K562 (cell line): Measurements from ENCODE around the gene EPHA4.
"Not testable (repeated sequence)": the region's sequence is repeated elsewhere in the genome, so short reads cannot be mapped to it uniquely, and the experiment has no call there.

ENCODE experiments used
- BCLAF1 ChIP-seq, 2 experiments: fragments of 450-650 bp in 1 of 2; IDR thresholded peaks; 2 replicates each; pipeline ENCODE4 v1.6.1; 2011 to 2017; ENCODE audit warnings: low read depth in 2 of 2, antibody characterized with exemption in 1 of 2, borderline replicate concordance in 1 of 2, low read length in 1 of 2, mild to moderate bottlenecking in 1 of 2, mixed read lengths in 1 of 2; ENCODE audit not compliant: control insufficient read depth in 1 of 2
- E2F1 ChIP-seq: sonication (generic); formaldehyde crosslinking; IDR thresholded peaks from 2 replicates; pipeline ENCODE4 v1.8.1; 2023; ENCODE audit warnings: mild to moderate bottlenecking, missing genetic modification reagents, moderate library complexity
- POLR2AphosphoS5 ChIP-seq: IDR thresholded peaks from 2 replicates; pipeline ENCODE4 v1.6.1; 2011; ENCODE audit warnings: mild to moderate bottlenecking, low read depth, low read length, moderate library complexity; ENCODE audit not compliant: control insufficient read depth, insufficient read depth
- POLR2G ChIP-seq: fragments of 200-400 bp; formaldehyde crosslinking; IDR thresholded peaks from 2 replicates; pipeline ENCODE4 v1.6.1; 2017; ENCODE audit warnings: low read depth, mild to moderate bottlenecking, antibody characterized with exemption, low read length, moderate library complexity
- TBP ChIP-seq: optimal IDR thresholded peaks from 2 replicates; pipeline ENCODE3; 2011; ENCODE audit warnings: low read depth, low read length, improper control_type of control experiment

GRCh38 chr2:221511325-221511724 lies 60.8 kb downstream of the EPHA4 start:
- not testable (repeated sequence) for TF ChIP-seq POLR2G; TBP; BCLAF1 (IDR thresholded peaks at IDR 0.05; ENCODE audit: borderline replicate concordance in 1 of 2, control insufficient read depth in 1 of 2, low read depth in 2 of 2, low read length in 1 of 2); E2F1 (CRISPR knock-in tag); POLR2AphosphoS5
